HFFc6 (cell line): Measurements from ENCODE around the gene PBX1. TPM values are rescaled to one million over a fixed set of nuclear protein-coding genes. Genes with fewer than 3 reads are reported as not detected.

Experiments used
- DNase-seq: peaks from one replicate; pipeline ENCODE4 v3.0.0-alpha.2; 2018
- H3K27ac Mint-ChIP-seq: 2 replicates; pipeline ENCODE4 v1.8.0; 2020; ENCODE audit warnings: mild to moderate bottlenecking, mixed read lengths
- H3K27me3 Mint-ChIP-seq: 2 replicates; pipeline ENCODE4 v1.8.0; 2021; ENCODE audit warnings: mild to moderate bottlenecking, moderate library complexity, mixed read lengths; ENCODE audit not compliant: insufficient read depth
- H3K36me3 Mint-ChIP-seq: 2 replicates; pipeline ENCODE4 v1.8.0; 2021; ENCODE audit warnings: low read depth, mixed read lengths
- H3K4me1 Mint-ChIP-seq: 2 replicates; pipeline ENCODE4 v1.8.0; 2020; ENCODE audit warnings: low read depth, mixed read lengths
- H3K4me3 Mint-ChIP-seq: 2 replicates; pipeline ENCODE4 v1.8.0; 2020; ENCODE audit warnings: mild to moderate bottlenecking, moderate library complexity, mixed read lengths
- H3K9me3 Mint-ChIP-seq: 2 replicates; pipeline ENCODE4 v1.8.0; 2020; ENCODE audit warnings: mild to moderate bottlenecking, mixed read lengths
- total RNA-seq, 6 experiments: library from RNA; stranded (reverse); fragmentation: NEBNext Ultra II Directional; extraction: Animal tissue kit (Norgen Biotek cat#: 25700); gene quantifications; 2 replicates in 1 of 6; 3 replicates in 5 of 6; pipeline ENCODE4 v1.2.3, GENCODE V29; 2021
- TF ChIP-seq, protein P1 (sequence below): fragments of 200-600 bp; sonication (generic); IDR thresholded peaks from 2 replicates; pipeline ENCODE4 v1.5.0; 2021; ENCODE audit warnings: antibody characterized with exemption, mild to moderate bottlenecking

The PBX1 gene
- total RNA-seq, 6 experiments from 2014 or later: 35.4 to 42.3 (median 39.1) TPM

DNA sequence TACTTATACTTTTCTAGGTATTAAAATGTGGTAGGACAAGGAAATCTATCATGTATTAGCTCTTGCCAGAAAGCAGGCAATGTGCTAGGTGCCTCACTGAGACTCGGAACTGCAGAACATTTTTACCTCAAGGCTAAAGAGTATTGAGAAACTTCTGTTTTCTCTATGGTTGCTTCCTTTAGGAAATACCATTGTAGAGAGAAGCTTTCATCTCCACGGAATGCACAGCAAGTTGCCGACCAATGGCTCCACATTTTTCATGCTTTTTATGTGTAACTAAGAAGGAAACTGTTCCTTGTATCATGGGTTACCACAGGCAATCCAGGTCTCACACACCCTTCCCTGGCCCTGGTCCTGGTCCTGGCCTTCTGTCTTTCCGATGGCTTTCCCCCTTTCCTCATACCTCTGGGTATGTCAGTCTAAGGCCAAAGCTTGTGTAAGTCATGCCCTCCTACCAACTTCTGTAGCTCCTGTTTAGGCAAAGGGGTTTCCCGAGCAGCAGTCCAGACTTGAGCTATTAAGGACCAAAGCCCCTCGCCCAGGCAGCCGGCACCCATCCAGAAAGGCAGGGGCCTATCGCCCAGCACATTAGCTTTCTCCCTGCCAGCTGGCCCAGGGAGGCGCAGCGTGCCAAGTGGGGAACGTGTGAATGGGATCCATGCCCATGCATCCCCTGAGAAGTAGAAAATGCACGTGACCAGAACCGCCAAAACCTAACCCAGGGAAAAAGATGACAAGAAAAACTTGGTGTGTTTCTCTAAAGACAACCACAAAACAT is 225.0 kb downstream of the PBX1 start:
- TF ChIP-seq, protein P1, sequence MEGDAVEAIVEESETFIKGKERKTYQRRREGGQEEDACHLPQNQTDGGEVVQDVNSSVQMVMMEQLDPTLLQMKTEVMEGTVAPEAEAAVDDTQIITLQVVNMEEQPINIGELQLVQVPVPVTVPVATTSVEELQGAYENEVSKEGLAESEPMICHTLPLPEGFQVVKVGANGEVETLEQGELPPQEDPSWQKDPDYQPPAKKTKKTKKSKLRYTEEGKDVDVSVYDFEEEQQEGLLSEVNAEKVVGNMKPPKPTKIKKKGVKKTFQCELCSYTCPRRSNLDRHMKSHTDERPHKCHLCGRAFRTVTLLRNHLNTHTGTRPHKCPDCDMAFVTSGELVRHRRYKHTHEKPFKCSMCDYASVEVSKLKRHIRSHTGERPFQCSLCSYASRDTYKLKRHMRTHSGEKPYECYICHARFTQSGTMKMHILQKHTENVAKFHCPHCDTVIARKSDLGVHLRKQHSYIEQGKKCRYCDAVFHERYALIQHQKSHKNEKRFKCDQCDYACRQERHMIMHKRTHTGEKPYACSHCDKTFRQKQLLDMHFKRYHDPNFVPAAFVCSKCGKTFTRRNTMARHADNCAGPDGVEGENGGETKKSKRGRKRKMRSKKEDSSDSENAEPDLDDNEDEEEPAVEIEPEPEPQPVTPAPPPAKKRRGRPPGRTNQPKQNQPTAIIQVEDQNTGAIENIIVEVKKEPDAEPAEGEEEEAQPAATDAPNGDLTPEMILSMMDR: no peak
- Mint-ChIP-seq H3K27me3 (peaks cover 1% of the 10 kb centered on the region; the same call in 1 of the 2 replicates), H3K36me3 (no peaks in the 10 kb centered on the region), H3K27ac (no peak overlapping the region), H3K4me1 (peaks cover 61% of the 10 kb centered on the region), H3K9me3 (no peaks in the 10 kb centered on the region), H3K4me3 (no peak overlapping the region)
- no peak for DNase-seq

DNA sequence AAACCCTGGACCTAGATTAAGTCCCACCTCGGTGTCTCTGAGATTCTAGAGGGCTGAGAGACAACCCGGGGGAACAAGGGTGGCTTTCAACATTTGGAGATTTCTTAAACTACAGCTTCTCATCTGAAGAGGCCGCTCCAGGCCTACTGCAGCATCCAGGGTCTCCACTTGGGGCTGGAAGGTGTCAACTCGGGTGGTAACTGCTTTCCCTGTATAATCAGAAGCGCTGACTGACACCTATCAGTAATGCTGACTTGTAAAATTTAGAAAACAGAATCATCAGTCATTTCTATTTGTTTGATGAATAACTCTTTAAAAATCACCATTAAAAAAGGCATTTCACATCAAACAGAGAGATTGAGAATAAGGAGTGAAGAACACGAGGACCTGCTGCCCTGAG is 226.0 kb downstream of the PBX1 start:
- H3K9me3 Mint-ChIP-seq: no peaks in the 10 kb centered on the region
- TF ChIP-seq, protein P1: no peak

DNA sequence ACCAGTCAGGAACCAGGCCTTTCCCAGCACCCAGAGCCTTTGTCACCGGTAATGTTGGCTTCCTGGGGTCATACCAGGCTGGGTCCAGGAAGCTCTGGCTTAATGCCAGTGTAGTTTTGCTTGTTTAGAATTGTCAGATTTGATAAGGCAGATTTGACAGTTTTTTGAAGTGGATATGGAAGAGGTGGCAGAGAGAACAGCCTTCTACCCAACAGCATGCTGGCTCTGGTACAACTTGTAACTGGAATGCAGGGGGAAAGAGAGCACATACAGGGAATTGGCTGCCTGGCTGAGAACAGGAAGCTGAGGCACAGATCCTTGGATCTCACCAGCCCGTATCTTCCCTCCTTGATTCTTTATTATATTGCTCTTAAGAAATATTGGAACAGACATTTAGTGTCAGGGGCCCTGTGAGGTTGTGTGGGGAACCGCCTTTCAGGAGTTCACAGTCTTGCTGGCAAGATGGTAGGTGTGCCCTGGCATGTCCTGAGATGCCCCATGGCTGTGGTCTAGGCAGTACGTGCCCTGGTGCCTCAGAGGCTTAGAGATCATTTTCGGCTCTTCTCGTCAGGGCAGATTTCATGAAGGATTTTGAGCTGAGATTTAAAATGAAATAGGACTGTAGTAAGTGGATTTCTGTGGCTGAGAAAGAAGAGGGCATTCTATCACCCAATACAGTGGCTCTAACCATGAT is 227.0 kb downstream of the PBX1 start:
- Mint-ChIP-seq H3K36me3 (no peaks in the 10 kb centered on the region), H3K4me1 (peaks cover 57% of the 10 kb centered on the region), H3K4me3 (no peak overlapping the region), H3K27me3 (peaks cover 3% of the 10 kb centered on the region), H3K9me3 (no peaks in the 10 kb centered on the region), H3K27ac (0 out of 2 replicates have a peak overlapping the region, but pooled peaks have one; percentile 12)
- no peak for DNase-seq
- TF ChIP-seq, protein P1: no peak

More for the DNA sequence above, 226.0 kb downstream of the PBX1 start:
- Mint-ChIP-seq H3K4me3 (no peak overlapping the region), H3K27ac (no peak overlapping the region), H3K4me1 (peaks cover 60% of the 10 kb centered on the region), H3K27me3 (peaks cover 1% of the 10 kb centered on the region; the same call in 1 of the 2 replicates), H3K36me3 (no peaks in the 10 kb centered on the region)
- DNase-seq: no peak

DNA sequence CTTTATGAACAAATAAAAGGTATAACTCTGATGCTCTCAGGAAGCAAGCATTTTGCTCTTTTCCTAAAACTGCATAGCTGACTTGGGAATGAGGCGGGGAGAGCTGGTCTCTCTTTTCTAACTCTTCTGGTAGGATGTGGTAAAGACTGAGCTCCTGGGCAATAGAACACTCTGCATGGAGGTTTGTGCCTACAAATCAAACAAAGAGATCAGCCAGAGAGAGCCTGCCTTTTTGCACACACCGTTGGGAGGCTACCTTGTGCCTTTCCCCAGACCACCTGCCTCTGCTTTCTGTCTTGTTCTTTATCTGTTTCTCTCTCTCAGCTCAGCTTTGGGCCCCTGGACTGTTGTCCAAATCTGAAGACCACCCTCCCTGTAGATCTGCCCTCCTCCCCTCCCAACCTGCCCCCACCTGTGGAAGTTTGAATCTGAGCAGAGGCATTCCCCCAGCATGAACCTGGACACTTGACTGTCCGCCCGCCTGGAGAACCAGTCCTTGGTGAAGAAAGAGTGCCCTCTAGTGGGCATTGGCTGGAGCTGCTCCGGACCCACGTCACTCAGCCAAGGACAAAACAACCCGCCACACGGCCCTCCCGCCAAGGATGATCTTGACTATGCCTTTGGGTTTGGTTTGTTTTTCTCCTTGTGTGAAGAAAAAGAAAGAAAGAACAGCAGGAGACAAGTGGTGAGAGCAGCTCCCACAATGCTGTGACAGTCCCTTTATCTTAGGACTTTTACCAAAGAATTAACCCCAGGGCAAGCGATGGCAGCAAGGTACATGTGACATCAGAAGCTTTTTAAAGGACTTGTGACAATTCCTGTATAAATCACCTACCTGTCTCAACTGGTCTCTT is 228.2 kb downstream of the PBX1 start:
- Mint-ChIP-seq H3K4me3 (peak overlapping the region; percentile 55), H3K36me3 (no peaks in the 10 kb centered on the region), H3K4me1 (peaks cover 45% of the 10 kb centered on the region), H3K27ac (no peak overlapping the region), H3K9me3 (no peaks in the 10 kb centered on the region), H3K27me3 (peaks cover 3% of the 10 kb centered on the region)
- TF ChIP-seq, protein P1: peak; percentile 96
- peak; percentile 74 for DNase-seq

DNA sequence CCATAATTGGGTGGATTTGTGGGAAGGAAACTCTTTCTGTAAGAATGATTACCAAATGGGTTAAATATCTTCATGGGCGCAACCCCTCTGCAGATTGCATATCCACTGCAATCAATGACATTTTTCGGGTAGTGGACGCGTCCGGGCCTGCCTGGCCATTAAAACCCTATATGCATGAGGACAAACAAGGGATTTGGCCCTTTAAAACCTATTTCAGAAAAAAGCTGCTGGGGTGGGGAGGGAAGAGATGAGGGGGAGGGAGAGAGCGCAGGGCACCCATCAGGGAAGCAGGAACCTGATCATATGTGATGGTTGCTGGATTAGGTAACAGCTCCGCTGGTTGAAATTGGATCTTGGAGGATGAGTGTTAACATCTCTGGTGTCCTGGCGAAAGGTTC is 228.8 kb downstream of the PBX1 start:
- no peak overlapping the region; the same call in 1 of the 2 replicates for H3K4me3 Mint-ChIP-seq
- no peak overlapping the region for H3K27ac Mint-ChIP-seq
- peaks cover 41% of the 10 kb centered on the region for H3K4me1 Mint-ChIP-seq
- no peaks in the 10 kb centered on the region for H3K9me3 Mint-ChIP-seq
- peaks cover 3% of the 10 kb centered on the region for H3K27me3 Mint-ChIP-seq
- no peak for DNase-seq
- TF ChIP-seq, protein P1: no peak
- no peaks in the 10 kb centered on the region for H3K36me3 Mint-ChIP-seq
